DOHH2 (cell line): ENCODE results near the gene ERP29.
A peak's percentile ranks its signal among the peaks of the same experiment; 100 is the strongest.
"Not testable (repeated sequence)": the region's sequence is repeated elsewhere in the genome, so short reads cannot be mapped to it uniquely, and the experiment has no call there.

Source experiments
- H3F3A ChIP-seq: fragments of 200-600 bp; sonication (generic), shearing (Covaris generic); 2 replicates; pipeline ENCODE4 v1.6.0; 2016; ENCODE audit warnings: antibody characterized with exemption, mild to moderate bottlenecking; ENCODE audit not compliant: control insufficient read depth, insufficient read depth
- H3K27ac ChIP-seq: fragments of 200-600 bp; sonication (generic); 2 replicates; pipeline ENCODE4 v1.5.1; 2014; ENCODE audit warnings: low read depth, mild to moderate bottlenecking, low read length, moderate library complexity
- H3K27me3 ChIP-seq: fragments of 200-600 bp; sonication (generic); 2 replicates; pipeline ENCODE4 v1.6.1; 2014; ENCODE audit warnings: mild to moderate bottlenecking, low read length, mixed read lengths; ENCODE audit not compliant: control insufficient read depth
- H3K36me3 ChIP-seq: fragments of 200-600 bp; sonication (generic); 2 replicates; pipeline ENCODE4 v1.6.1; 2014; ENCODE audit warnings: mild to moderate bottlenecking, low read length, moderate library complexity, mixed read lengths; ENCODE audit not compliant: control insufficient read depth
- H3K4me1 ChIP-seq: fragments of 200-600 bp; sonication (generic); 2 replicates; pipeline ENCODE4 v1.6.1; 2014; ENCODE audit warnings: mild to moderate bottlenecking, low read length, mixed read lengths; ENCODE audit not compliant: control insufficient read depth
- H3K4me2 ChIP-seq: fragments of 200-600 bp; sonication (generic); 2 replicates; pipeline ENCODE4 v1.6.0; 2014; ENCODE audit warnings: mild to moderate bottlenecking, low read length, moderate library complexity
- H3K4me3 ChIP-seq: fragments of 200-600 bp; sonication (generic); 2 replicates; pipeline ENCODE4 v1.5.1; 2014; ENCODE audit warnings: mild to moderate bottlenecking, low read length, mixed read lengths
- H3K79me2 ChIP-seq: fragments of 200-600 bp; sonication (generic); 2 replicates; pipeline ENCODE4 v1.6.1; 2014; ENCODE audit warnings: mild to moderate bottlenecking, low read length, mixed read lengths; ENCODE audit not compliant: control insufficient read depth
- H3K9me2 ChIP-seq: fragments of 200-600 bp; sonication (generic); replicated peaks from 2 replicates; pipeline ENCODE4 v1.6.1; 2014; ENCODE audit warnings: mild to moderate bottlenecking, low read length, mixed read lengths; ENCODE audit not compliant: control insufficient read depth
- H3K9me3 ChIP-seq: fragments of 200-600 bp; sonication (generic); 2 replicates; pipeline ENCODE4 v1.6.1; 2014; ENCODE audit warnings: antibody characterized with exemption, low read length, mixed read lengths; ENCODE audit not compliant: control insufficient read depth, insufficient read depth
- H4K20me1 ChIP-seq: fragments of 200-600 bp; sonication (generic); 2 replicates; pipeline ENCODE4 v1.6.0; 2014; ENCODE audit warnings: low read depth, mild to moderate bottlenecking, antibody characterized with exemption, low read length, moderate library complexity; ENCODE audit not compliant: control insufficient read depth, insufficient read depth
- EZH2phosphoT487 ChIP-seq: fragments of 200-600 bp; sonication (generic); IDR thresholded peaks from 2 replicates; pipeline ENCODE4 v1.6.1; 2017; ENCODE audit warnings: borderline replicate concordance, mild to moderate bottlenecking, antibody characterized with exemption, low read length, moderate library complexity, mixed read lengths
- TF ChIP-seq, protein P1 (sequence below): fragments of 200-600 bp; sonication (generic); IDR thresholded peaks from one replicate; pipeline ENCODE4 v1.5.1; 2014; ENCODE audit warnings: antibody characterized with exemption, mild to moderate bottlenecking, low read depth, low read length; ENCODE audit not compliant: poor library complexity, severe bottlenecking

ERP29 gene

DNA sequence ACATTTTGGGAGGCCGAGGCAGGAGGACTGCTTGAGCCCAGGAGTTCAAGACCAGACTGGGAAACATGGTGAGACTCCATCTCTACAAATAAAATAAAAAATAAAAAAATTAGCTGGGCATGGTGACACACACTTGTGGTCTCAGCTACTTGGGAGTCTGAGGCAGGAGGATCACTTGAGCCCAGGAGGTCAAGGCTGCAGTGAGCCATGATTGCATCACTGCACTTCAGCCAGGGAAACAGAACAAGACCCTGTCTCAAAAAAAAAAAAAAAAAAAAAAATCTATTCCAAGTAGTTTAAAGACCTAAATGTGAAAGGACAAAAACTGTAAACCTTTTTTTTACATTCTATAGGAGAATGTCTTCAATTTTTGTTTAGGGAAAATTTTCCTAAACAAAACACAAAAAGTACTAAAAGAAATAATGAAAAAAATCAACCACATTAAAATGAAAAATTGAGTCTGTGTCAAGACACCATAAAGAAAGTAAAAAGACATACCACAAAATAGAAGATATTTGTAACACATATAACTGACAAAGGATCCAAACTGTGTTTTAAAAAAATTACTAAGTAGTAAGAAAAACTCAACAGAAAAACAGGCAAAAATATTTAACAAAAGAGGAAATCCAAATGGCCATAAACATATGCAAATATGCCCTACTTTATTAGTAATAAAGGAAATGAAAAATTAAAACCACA is 17.3 kb upstream of the ERP29 start:
- peaks cover 36% of the 10 kb centered on the region for H3K4me1 ChIP-seq
- H4K20me1 ChIP-seq = no peaks in the 10 kb centered on the region
- no peaks in the 10 kb centered on the region for H3K79me2 ChIP-seq
- H3F3A ChIP-seq = peaks cover 5% of the 10 kb centered on the region; the same call in 1 of the 2 replicates
- H3K27ac ChIP-seq = no peak overlapping the region
- no peaks in the 10 kb centered on the region for H3K9me3 ChIP-seq
- no peak overlapping the region for H3K4me3 ChIP-seq
- H3K4me2 ChIP-seq = peak overlapping the region; percentile 42
- H3K36me3 ChIP-seq = peaks cover 9% of the 10 kb centered on the region; the same call in 1 of the 2 replicates
- no peaks in the 10 kb centered on the region for H3K9me2 ChIP-seq
- TF ChIP-seq, protein P1, sequence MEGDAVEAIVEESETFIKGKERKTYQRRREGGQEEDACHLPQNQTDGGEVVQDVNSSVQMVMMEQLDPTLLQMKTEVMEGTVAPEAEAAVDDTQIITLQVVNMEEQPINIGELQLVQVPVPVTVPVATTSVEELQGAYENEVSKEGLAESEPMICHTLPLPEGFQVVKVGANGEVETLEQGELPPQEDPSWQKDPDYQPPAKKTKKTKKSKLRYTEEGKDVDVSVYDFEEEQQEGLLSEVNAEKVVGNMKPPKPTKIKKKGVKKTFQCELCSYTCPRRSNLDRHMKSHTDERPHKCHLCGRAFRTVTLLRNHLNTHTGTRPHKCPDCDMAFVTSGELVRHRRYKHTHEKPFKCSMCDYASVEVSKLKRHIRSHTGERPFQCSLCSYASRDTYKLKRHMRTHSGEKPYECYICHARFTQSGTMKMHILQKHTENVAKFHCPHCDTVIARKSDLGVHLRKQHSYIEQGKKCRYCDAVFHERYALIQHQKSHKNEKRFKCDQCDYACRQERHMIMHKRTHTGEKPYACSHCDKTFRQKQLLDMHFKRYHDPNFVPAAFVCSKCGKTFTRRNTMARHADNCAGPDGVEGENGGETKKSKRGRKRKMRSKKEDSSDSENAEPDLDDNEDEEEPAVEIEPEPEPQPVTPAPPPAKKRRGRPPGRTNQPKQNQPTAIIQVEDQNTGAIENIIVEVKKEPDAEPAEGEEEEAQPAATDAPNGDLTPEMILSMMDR = no peak
- no peak for TF ChIP-seq EZH2phosphoT487
- no peaks in the 10 kb centered on the region for H3K27me3 ChIP-seq

DNA sequence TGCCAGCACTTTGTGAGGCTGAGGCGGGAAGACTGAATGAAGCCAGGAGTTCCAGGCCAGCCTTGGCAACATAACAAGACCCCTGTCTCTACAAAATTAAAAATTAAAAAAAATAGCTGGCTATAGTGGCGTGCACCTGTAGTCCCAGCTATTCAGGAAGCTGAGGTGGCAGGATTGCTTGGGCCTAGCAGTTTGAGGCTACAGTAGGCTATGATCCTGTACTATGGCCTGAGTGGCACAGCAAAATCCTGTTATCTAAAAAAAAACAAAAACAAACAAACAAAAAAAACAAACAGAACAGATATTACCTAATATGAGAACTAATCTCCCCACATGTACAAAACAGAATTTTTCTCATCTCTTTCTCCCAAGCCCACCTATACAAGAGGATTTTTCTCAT is 15.9 kb upstream of the ERP29 start:
- Histone ChIP-seq H3K4me2 (no peak overlapping the region), H3K36me3 (peaks cover 15% of the 10 kb centered on the region), H3K27ac (no peak overlapping the region), H3K9me3 (no peaks in the 10 kb centered on the region), H3K9me2 (no peaks in the 10 kb centered on the region), H3F3A (peaks cover 5% of the 10 kb centered on the region; the same call in 1 of the 2 replicates), H3K79me2 (no peaks in the 10 kb centered on the region), H3K4me3 (no peak overlapping the region), H3K4me1 (peaks cover 49% of the 10 kb centered on the region), H3K27me3 (no peaks in the 10 kb centered on the region), H4K20me1 (no peaks in the 10 kb centered on the region)
- TF ChIP-seq, protein P1 = no peak
- TF ChIP-seq EZH2phosphoT487 = no peak

DNA sequence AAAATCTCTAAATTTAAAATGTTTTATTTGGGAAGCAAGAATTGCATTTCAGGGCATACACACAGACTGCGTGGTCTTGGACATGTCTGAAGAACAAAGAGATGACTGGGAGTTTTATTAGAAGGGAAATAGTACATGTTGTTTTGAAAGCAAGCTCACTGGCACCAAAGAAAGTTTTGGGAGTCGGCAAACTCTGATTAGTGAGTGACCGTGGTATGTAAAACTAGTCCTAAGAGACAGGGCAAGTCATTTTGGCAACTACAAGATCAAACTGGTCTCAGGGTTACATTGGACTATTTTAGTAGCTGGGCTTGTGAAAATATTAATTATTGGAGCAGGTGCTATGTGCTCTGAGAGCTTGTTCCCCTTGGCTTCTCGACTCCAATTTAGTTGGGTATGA is 15.2 kb upstream of the ERP29 start:
- no peak overlapping the region for H3K4me3 ChIP-seq
- H3K4me2 ChIP-seq = no peak overlapping the region
- no peaks in the 10 kb centered on the region for H3K9me3 ChIP-seq
- H3K27me3 ChIP-seq = no peaks in the 10 kb centered on the region
- H3K27ac ChIP-seq = no peak overlapping the region
- no peaks in the 10 kb centered on the region for H3K9me2 ChIP-seq
- TF ChIP-seq, protein P1 = no peak
- no peak for TF ChIP-seq EZH2phosphoT487
- H3K79me2 ChIP-seq = no peaks in the 10 kb centered on the region
- H3F3A ChIP-seq = peaks cover 8% of the 10 kb centered on the region; the same call in 1 of the 2 replicates
- H4K20me1 ChIP-seq = no peaks in the 10 kb centered on the region
- H3K36me3 ChIP-seq = peaks cover 15% of the 10 kb centered on the region
- peaks cover 56% of the 10 kb centered on the region for H3K4me1 ChIP-seq

DNA sequence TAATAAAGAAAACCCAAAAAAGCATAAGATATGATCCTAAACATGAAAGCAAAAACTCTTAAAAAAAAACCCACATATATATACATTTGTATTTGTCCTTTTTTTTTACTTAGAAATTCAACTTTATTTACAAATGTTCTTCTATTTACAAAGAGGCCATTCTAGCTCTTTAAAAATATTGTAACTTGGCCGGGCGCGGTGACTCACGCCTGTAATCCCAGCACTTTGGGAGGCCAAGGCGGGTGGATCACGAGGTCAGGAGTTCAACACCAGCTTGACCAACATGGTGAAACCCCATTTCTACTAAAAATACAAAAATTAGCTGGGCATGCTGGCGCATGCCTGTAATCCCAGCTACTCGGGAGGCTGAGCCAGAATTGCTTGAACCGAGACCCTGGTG is 14.1 kb upstream of the ERP29 start:
- Histone ChIP-seq H3K4me1 (peaks cover 48% of the 10 kb centered on the region), H3K36me3 (peaks cover 12% of the 10 kb centered on the region)
- not testable (repeated sequence) for H3F3A ChIP-seq, H3K79me2 ChIP-seq, H3K27me3 ChIP-seq, H3K4me2 ChIP-seq, H3K4me3 ChIP-seq, H4K20me1 ChIP-seq, H3K9me2 ChIP-seq, H3K27ac ChIP-seq, H3K9me3 ChIP-seq
